Measurements from ENCODE around the gene C1orf232.

C1orf232 gene

GRCh38 chr1:26127235-26128163 is 41.3 kb downstream of the C1orf232 start:
- no peak for TF ChIP-seq CTCF (IDR thresholded peaks at IDR 0.05; ENCODE audit: borderline replicate concordance, insufficient read depth, low read depth, low read length)
- no peak overlapping the region for H3K4me3 ChIP-seq (ENCODE audit: low read depth, low read length)

GRCh38 chr1:26126321-26127084 is 42.3 kb downstream of the C1orf232 start:
- no peak overlapping the region for H3K4me3 ChIP-seq (ENCODE audit: low read depth, low read length)
- TF ChIP-seq CTCF (IDR thresholded peaks at IDR 0.05; ENCODE audit: borderline replicate concordance, insufficient read depth, low read depth, low read length): no peak

- H3K4me3 ChIP-seq (ENCODE audit: low read depth, low read length): no peak overlapping the region
- TF ChIP-seq CTCF (IDR thresholded peaks at IDR 0.05; ENCODE audit: borderline replicate concordance, insufficient read depth, low read depth, low read length): no peak
These were observed 42.8 kb downstream of the C1orf232 start for GRCh38 chr1:26125946-26126320.

DNA sequence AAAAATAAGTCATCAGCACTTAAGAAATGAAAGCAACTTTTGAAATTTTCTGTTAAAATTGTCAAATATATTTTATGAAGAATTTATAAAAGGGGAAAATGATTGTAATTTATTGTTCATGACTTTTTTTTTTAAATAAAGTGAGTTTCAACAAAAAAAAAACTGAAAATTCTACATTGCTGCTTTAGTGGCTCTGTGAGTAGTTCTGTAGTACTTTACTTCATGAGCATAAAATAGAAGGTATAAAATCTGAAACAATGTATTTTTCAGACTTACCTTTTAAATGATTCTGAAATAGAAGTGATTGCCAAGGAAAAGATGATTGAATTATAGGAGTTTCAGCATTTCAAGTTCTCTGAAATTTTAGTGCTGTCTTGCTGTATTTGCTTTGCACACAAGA is 43.4 kb downstream of the C1orf232 start:
- no peak for TF ChIP-seq CTCF (IDR thresholded peaks at IDR 0.05; ENCODE audit: borderline replicate concordance, insufficient read depth, low read depth, low read length)
- H3K4me3 ChIP-seq (ENCODE audit: low read depth, low read length): no peak overlapping the region

GRCh38 chr1:26124418-26125331 is 44.1 kb downstream of the C1orf232 start:
- no peak for TF ChIP-seq CTCF (IDR thresholded peaks at IDR 0.05; ENCODE audit: borderline replicate concordance, insufficient read depth, low read depth, low read length)
- H3K4me3 ChIP-seq (ENCODE audit: low read depth, low read length): no peak overlapping the region

- H3K4me3 ChIP-seq (ENCODE audit: low read depth, low read length): no peak overlapping the region
- no peak for TF ChIP-seq CTCF (IDR thresholded peaks at IDR 0.05; ENCODE audit: borderline replicate concordance, insufficient read depth, low read depth, low read length)
These were observed 45.5 kb downstream of the C1orf232 start for GRCh38 chr1:26122988-26123973.
